ENCODE results near the gene ADGRG7.
"Not testable (repeated sequence)": the region's sequence is repeated elsewhere in the genome, so short reads cannot be mapped to it uniquely, and the experiment has no call there.

The ADGRG7 gene

DNA sequence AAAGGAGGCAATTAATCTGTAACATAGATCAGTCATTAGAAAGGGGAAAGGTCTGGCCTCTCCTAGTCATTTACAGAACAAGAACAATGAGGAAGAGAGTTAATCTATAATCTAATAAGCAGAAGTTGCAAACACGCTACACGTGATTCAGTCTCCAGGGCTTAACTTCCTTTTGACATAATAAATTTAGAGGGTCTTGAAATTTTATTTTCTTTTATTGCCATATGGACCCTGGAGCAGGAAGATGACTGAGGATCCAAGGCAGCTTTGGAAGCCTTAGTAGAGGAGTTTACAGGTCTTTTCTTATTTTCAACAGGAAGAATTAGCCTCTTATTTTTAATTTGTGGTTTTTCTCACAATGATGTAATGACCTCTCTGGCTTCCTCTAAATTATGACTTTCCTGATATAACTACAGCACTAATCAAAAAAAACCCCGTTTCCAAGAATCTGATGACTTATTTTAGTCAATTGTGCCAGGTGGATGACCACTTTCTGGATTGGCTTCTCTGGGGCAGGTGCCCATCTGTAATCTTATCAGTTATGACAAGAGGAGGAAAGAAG is 32.2 kb downstream of the ADGRG7 start:
- no peak overlapping the region for H3K4me3 ChIP-seq (ENCODE audit: low read depth, low read length)

- H3K4me3 ChIP-seq (ENCODE audit: low read depth, low read length), result no peak overlapping the region
Measured at GRCh38 chr3:100645913-100646312, 36.5 kb downstream of the ADGRG7 start.

DNA sequence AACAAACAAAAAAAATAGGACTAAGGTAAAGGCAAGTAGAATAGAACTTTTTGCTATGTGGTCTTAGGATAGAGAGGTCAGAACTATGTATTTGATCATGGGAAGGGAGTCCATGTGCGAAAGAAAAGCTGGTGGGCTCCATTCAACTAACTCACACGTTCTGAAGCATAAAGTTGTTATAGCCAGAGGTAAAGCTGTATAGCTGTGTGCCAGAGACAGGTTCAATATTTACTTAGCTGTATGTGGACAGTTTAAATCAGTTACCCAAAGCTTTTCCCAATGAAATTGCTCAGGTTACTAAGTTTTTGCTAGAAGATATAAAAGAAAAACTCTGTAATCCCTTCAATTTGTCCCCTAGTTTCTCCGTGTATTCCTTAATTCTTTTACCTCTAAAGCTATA is 37.8 kb downstream of the ADGRG7 start:
- no peak overlapping the region for H3K4me3 ChIP-seq (ENCODE audit: low read depth, low read length)

GRCh38 chr3:100647657-100648056 is 38.3 kb downstream of the ADGRG7 start:
- H3K4me3 ChIP-seq (ENCODE audit: low read depth, low read length), result no peak overlapping the region

DNA sequence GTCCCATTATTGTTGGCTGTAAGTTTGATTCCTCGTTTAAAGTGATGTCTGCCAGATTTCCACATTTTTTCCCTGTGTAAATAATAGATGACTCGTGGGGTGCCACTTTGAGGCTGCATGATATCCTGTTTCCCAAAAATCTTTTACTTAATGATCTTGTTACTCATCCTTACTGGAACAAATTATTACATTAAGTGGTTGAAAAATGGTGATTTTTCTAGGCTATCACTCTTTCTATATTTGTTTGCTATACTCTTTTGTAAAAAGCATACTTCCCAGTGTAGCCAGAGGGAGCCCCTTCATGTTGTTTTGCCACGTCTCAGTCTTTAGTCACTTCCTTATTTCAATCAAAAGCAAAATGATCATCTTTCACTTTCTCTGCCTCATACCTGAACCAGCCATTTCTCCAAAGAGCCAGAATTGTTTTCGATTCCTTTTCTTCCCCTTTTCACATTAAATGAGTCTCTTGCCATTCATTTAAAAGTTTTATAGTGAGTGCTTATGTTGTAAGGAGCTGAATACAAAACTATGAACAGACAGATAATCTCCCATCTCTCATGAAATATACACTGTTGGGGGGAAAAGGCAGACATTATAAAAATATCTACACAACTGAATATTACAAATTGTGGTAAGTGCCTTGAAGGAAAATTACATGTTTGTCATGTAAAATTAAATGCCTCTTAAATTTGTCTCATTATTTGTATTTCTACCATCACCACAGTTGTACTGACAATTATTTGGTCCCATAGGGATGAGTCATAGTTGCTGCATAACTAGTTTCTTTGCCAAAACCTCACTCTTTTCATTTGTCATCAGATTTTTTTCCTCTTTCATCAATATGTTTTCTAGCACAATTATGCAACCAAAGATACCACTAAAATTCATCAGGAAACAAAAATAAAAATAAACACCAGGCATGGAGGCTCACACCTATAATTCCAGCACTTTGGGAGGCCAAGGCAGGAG is 41.5 kb downstream of the ADGRG7 start:
- H3K4me3 ChIP-seq (ENCODE audit: low read depth, low read length), result no peak overlapping the region

DNA sequence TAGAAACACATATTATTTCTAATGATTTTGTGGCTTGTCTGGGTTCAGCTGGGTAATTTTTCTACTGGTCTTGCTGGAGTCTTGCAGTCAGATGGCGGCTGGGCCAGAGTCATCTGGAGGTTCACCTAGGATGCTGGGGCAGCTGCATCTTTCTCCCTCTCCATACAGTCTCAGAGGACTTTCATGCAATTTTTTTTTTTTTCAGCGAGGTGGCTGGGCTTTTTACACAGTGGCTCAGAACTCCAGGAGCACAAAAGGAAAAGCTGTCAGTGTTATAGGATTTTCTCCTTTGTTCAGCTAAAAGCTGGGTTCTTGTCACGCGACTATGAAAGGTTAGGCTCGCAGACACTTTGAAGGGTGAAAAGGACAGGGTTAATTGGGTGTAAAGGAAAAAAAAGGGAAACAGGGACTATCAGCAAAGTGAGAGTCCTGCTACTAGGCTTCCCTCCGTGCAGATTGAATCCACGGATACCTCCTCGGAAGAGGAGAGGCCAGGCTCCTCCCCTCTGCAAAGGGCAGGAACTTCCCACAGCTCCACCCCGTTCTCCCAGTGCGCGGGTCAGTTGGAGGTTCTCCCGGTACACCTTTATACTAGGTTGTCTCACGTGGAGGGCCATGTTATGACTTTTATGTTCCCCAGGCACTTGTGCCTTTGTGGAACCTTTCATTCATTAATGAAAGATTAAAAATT is 44.3 kb downstream of the ADGRG7 start:
- H3K4me3 ChIP-seq (ENCODE audit: low read depth, low read length), result no peak overlapping the region

DNA sequence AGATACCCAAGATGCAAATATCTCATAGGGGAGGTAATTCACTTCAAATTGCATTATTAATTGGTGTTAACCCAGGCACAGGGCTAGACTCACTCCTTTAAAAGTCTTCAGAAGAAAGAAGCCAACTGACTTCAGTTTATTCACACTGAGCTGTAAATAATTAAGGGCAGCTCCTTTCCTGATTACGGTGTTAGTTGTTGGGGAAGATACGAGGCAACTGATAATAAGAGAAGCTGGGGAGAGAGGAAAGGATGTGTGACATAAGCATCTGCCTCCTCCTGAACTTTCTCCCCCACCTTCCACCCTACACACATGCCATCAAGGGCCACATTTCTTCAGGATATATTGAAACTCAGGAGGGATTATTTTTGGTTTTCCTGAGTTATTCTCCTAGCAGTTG is 47.5 kb downstream of the ADGRG7 start:
- H3K4me3 ChIP-seq (ENCODE audit: low read depth, low read length), result no peak overlapping the region

GRCh38 chr3:100661294-100661693 is 51.9 kb downstream of the ADGRG7 start:
- H3K4me3 ChIP-seq (ENCODE audit: low read depth, low read length), result not testable (repeated sequence)

- H3K4me3 ChIP-seq (ENCODE audit: low read depth, low read length), result no peak overlapping the region
Measured at GRCh38 chr3:100662113-100662823, 52.9 kb downstream of the ADGRG7 start.

DNA sequence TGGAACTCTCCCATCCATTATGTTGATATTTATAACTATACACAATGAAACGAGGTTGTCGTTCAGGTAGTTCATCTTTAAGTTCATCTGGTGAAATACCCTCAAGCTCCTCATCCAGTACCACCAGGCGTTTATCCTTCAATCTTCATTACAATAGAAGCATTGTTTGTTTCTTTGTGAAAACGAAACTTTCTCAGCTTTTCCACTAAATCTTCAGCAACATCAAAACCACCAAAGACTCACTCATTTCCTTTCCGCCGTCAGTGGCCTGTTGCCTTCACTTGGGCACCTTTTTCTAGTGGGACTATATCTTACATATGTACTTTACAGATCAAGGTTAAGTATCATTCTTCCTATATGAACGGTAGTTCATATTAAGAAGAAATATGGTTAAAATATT is 55.8 kb downstream of the ADGRG7 start:
- no peak overlapping the region for H3K4me3 ChIP-seq (ENCODE audit: low read depth, low read length)

DNA sequence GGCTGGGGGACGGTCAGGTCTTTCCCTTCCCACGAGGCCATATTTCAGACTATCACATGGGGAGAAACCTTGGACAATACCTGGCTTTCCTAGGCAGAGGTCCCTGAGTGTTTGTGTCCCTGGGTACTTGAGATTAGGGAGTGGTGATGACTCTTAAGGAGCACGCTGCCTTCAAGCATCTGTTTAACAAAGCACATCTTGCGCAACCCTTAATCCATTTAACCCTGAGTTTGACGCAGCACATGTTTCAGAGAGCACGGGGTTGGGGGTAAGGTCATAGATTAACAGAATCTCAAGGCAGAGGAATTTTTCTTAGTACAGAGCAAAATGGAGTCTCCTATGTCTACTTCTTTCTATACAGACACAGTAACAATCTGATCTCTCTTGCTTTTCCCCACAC is 57.3 kb downstream of the ADGRG7 start:
- H3K4me3 ChIP-seq (ENCODE audit: low read depth, low read length), result not testable (repeated sequence)

DNA sequence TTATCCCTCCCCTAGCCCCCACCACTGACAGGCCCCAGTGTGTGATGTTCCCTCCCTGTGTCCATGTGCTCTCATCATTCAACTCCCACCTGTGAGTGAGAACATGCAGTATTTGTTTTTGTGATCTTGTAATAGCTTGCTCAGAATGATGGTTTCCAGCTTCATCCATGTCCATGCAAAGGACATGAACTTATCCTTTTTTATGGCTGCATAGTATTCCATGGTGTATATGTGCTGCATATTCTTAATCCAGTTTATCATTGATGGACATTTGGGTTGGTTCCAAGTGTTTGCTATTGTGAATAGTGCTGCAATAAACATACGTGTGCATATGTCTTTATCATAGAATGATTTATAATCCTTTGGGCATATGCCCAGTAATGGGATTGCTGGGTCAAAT is 57.9 kb downstream of the ADGRG7 start:
- H3K4me3 ChIP-seq (ENCODE audit: low read depth, low read length), result not testable (repeated sequence)

DNA sequence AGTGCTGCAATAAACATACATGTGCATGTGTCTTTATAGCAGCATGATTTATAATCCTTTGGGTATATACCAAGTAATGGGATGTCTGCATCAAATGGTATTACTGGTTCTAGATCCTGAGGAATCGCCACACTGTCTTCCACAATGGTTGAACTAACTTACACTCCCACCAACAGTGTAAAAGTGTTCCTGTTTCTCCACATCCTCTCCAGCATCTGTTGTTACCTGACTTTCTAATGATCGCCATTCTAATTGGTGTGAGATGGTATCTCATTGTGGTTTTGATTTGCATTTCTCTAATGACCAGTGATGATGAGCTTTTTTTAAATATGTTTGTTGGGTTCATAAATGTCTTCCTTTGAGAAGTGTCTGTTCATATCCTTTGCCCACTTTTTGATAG is 61.6 kb downstream of the ADGRG7 start:
- not testable (repeated sequence) for H3K4me3 ChIP-seq (ENCODE audit: low read depth, low read length)

- no peak overlapping the region for H3K4me3 ChIP-seq (ENCODE audit: low read depth, low read length)
Measured at GRCh38 chr3:100681496-100681895, 72.1 kb downstream of the ADGRG7 start.

- H3K4me3 ChIP-seq (ENCODE audit: low read depth, low read length), result no peak overlapping the region
Measured at GRCh38 chr3:100682056-100682853, 72.9 kb downstream of the ADGRG7 start.

DNA sequence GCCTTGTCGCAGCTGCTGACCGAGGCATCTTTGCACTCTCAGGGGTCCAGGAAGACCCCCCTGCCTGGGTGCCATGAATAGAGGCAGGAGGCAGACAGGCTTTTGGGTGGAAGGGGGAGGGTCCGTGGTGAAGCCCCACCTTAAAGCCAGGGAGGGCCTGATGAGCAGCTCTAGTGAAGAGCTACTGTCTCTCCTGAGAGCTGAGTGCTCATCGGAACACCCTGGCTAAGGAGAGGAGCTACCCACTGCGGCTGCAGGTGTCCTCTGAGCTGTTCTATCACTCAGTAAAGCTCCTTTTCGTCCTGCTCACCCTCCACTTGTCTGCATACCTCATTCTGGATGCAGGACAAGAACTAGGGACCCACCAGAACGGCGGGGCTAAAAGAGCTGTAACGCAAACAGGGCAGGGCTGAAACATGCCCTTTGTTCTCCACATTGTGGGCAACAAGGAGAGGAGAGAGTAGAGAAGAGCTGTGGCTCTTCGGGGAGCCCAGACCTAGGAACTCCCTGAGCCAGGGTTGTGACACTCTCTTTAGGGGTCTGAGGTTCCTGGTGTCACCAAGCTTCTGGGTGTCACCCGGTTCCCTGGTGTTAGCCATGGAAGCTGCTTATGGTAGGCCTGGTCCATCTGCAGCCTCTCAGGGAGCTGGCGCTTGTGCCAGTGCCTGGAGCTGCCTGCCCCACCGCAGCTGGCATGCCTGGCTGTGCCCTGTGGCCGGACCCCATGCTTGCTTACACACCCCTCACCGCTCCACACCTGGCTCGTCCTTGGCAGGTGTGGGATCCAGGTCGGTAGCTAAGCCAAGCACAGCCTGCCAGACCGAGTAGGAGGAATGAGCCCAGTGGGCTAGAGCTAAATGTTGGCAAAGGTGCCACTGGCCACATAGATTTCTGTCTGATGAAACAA is 73.7 kb downstream of the ADGRG7 start:
- H3K4me3 ChIP-seq (ENCODE audit: low read depth, low read length), result no peak overlapping the region

DNA sequence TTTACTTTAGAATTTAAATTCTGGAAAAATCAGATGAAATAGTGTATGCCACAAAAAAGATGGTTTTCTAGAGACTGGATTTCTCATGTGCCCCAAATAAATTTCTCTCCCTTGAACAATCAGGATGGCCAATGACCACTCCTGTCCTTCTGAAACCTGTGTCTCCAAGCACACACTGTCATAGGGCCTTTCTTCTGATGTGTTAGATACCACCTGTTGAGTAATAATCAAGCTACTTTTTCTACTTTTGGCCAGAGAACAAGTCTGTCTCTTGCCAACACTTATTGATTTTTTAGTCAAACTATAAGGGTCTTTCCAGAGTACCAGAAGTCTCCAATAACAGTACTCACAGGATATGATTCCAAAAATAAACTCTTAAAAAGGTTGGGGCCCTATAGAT is 83.8 kb downstream of the ADGRG7 start:
- no peak overlapping the region for H3K4me3 ChIP-seq (ENCODE audit: low read depth, low read length)

GRCh38 chr3:100695696-100696095 is 86.3 kb downstream of the ADGRG7 start:
- H3K4me3 ChIP-seq (ENCODE audit: low read depth, low read length), result no peak overlapping the region

DNA sequence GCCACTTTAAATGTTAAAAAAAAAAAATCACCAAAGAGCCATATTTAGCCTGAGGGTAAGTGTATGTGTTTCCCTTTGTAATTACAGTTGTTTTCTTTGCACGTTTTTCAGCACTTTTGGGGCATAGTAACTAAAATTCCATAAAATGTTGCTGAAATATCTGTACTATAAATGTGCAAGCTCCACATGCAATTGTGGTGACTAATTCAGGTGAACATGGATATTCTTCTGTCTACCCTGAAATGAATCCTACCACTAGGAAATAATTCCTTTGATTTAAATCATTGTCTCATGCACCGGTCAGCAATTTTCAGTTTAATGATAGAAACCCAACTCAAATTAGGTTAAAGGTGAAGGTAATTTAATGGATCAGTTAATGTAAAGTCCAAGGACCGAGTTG is 86.8 kb downstream of the ADGRG7 start:
- H3K4me3 ChIP-seq (ENCODE audit: low read depth, low read length), result no peak overlapping the region

Data from iPS-11a (cell line).